Measurements from ENCODE around the gene ACOT11.

The ACOT11 gene

DNA sequence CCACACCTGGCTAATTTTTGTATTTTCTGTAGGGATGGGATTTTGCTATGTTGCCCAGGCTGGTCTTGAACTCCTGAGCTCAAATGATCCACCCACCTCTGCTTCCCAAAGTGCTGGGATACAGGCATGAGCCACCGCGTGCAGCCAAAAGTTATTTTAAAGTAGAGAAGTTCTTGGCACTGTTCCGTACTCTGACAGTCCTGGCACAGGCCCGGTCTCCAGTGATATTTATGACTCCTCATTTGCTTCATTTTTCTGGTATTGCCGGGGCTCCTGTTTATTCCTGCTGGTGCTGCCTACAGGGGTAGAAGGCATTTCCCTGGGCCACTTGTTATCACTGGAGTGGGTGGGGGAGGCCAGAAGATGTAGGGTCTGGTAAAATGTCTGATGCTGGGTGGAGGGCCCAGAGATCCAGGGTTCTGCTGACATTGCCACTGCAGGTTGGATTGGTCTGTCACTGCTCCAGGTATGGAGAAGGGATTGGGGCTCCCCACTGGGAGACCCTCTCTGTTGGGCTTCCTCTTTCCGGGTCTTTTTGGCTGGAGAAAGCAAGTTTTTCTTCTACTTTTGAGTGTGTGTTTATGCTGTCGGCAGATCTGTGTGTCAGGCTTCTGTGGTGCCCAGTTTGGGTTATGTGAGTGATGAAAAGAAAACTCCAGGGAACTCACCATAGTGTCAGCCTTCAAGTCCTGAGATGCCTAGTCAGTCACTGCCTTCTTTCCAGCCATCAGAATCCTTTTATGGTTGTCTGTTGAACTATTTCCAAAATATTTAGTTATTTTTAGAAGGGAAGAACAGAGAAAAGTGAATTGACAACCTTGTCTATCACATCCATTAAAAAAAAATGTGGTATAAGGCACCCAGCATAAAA is 98.0 kb downstream of the ACOT11 start:
- no peaks in the 10 kb centered on the region for H3K36me3 ChIP-seq (replicated peaks; ENCODE audit: insufficient read depth, low read length)
- DNase-seq = no peak

DNA sequence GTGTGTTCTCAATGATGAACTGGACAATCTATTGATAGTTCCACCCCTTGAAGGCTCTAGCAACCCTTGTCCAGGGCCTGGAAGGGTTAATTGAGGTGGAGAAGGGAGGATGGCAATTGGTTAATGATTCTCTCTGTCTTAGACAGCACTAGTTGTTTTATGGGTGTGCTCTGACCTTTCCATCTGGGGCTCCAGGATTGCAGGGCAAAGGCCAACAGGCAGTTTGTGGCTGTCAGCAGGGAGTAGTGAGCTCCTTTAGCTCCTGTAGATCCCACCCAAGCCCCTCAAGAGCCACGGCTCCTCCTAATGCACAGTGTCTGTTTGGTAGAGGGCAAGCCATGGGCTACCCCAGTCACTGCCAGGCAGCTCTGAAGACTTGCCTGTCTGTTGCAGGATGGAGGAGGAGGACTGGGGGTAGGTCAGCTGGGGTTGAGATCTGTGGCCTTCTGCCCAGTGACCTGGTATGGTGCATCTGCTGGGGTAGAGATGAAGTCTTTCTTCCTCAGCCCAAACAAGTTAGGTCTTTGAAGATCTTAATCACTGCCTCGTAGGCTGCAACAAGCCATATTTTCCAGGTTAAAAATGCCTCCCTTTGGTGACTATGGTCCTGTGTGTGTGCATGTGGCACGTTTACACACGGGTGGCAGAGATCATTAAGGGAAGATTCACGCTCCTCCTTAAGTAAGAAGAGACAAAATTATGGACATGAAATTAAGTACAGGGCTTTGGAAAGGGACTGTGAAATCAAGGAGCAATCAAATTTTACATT is 101.3 kb downstream of the ACOT11 start:
- no peaks in the 10 kb centered on the region for H3K9me3 ChIP-seq (replicated peaks; ENCODE audit: insufficient read depth, low read length)
- no peaks in the 10 kb centered on the region for H3K9me2 ChIP-seq (replicated peaks; ENCODE audit: insufficient read depth, low read length)
- H3K9ac ChIP-seq (ENCODE audit: low read length) = no peak overlapping the region
- no peak overlapping the region for H2AFZ ChIP-seq (ENCODE audit: low read length)
- H3K27ac ChIP-seq (ENCODE audit: low read length) = no peak overlapping the region
- no peaks in the 10 kb centered on the region for H3K27me3 ChIP-seq (replicated peaks; ENCODE audit: insufficient read depth, low read length)
- no peak overlapping the region for H3K4me2 ChIP-seq (ENCODE audit: low read depth, low read length)
- H3F3A ChIP-seq (ENCODE audit: insufficient read depth, low read length) = no peaks in the 10 kb centered on the region
- no peak overlapping the region for H3K4me3 ChIP-seq (ENCODE audit: low read length)
- TF ChIP-seq EZH2phosphoT487 (IDR thresholded peaks at IDR 0.05; ENCODE audit: low read length) = no peak
- TF ChIP-seq EZH2 (optimal IDR thresholded peaks at IDR 0.05; ENCODE audit: low read depth, low read length) = no peak
- no peak for TF ChIP-seq CTCF (IDR thresholded peaks at IDR 0.05; ENCODE audit: low read length)
- H3K79me2 ChIP-seq (ENCODE audit: low read length) = no peaks in the 10 kb centered on the region
- H3K4me1 ChIP-seq (ENCODE audit: low read length) = no peaks in the 10 kb centered on the region
- no peaks in the 10 kb centered on the region for H3K36me3 ChIP-seq (replicated peaks; ENCODE audit: insufficient read depth, low read length)
- no peaks in the 10 kb centered on the region for H4K20me1 ChIP-seq (ENCODE audit: insufficient read depth, low read length)
- DNase-seq = no peak

More for the DNA sequence above, 98.0 kb downstream of the ACOT11 start:
- no peak overlapping the region for H3K27ac ChIP-seq (ENCODE audit: low read length)
- no peaks in the 10 kb centered on the region for H3K4me1 ChIP-seq (ENCODE audit: low read length)
- H3K4me2 ChIP-seq (ENCODE audit: low read depth, low read length) = no peak overlapping the region
- no peak overlapping the region for H3K4me3 ChIP-seq (ENCODE audit: low read length)
- H3F3A ChIP-seq (ENCODE audit: insufficient read depth, low read length) = no peaks in the 10 kb centered on the region
- no peak overlapping the region for H2AFZ ChIP-seq (ENCODE audit: low read length)
- no peaks in the 10 kb centered on the region for H3K27me3 ChIP-seq (replicated peaks; ENCODE audit: insufficient read depth, low read length)
- no peak overlapping the region for H3K9ac ChIP-seq (ENCODE audit: low read length)
- no peaks in the 10 kb centered on the region for H3K9me3 ChIP-seq (replicated peaks; ENCODE audit: insufficient read depth, low read length)
- TF ChIP-seq EZH2phosphoT487 (IDR thresholded peaks at IDR 0.05; ENCODE audit: low read length) (no peak), EZH2 (optimal IDR thresholded peaks at IDR 0.05; ENCODE audit: low read depth, low read length) (no peak), CTCF (IDR thresholded peaks at IDR 0.05; ENCODE audit: low read length) (no peak)
- H4K20me1 ChIP-seq (ENCODE audit: insufficient read depth, low read length) = no peaks in the 10 kb centered on the region
- H3K9me2 ChIP-seq (replicated peaks; ENCODE audit: insufficient read depth, low read length) = no peaks in the 10 kb centered on the region
- H3K79me2 ChIP-seq (ENCODE audit: low read length) = no peaks in the 10 kb centered on the region

DNA sequence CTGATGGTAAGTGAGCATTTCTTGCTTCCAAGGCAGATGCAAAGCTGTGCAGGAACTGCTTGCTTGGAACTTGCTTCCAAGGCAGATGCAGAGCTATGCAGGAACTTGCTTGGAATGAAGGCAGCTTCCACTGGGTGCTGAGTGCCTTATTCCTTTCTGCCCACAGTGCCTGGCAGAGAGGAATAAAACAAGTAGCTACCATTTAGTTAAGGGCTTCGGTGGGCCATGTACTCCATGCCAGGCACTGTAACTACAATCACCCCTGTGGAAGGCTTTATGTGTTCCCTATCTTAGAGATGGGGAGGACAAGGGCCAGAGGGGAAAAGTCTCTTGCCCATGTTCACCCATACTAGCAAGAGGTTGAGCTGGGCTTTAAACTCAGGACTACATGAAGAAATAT is 101.9 kb downstream of the ACOT11 start:
- Histone ChIP-seq H3K27ac (ENCODE audit: low read length) (no peak overlapping the region), H3K27me3 (replicated peaks; ENCODE audit: insufficient read depth, low read length) (no peaks in the 10 kb centered on the region), H3K9me3 (replicated peaks; ENCODE audit: insufficient read depth, low read length) (no peaks in the 10 kb centered on the region), H3K4me2 (ENCODE audit: low read depth, low read length) (no peak overlapping the region), H3K9me2 (replicated peaks; ENCODE audit: insufficient read depth, low read length) (no peaks in the 10 kb centered on the region), H3K79me2 (ENCODE audit: low read length) (no peaks in the 10 kb centered on the region), H3F3A (ENCODE audit: insufficient read depth, low read length) (no peaks in the 10 kb centered on the region), H4K20me1 (ENCODE audit: insufficient read depth, low read length) (no peaks in the 10 kb centered on the region), H3K36me3 (replicated peaks; ENCODE audit: insufficient read depth, low read length) (no peaks in the 10 kb centered on the region), H3K4me1 (ENCODE audit: low read length) (no peaks in the 10 kb centered on the region), H3K9ac (ENCODE audit: low read length) (no peak overlapping the region), H3K4me3 (ENCODE audit: low read length) (no peak overlapping the region), H2AFZ (ENCODE audit: low read length) (no peak overlapping the region)
- TF ChIP-seq EZH2 (optimal IDR thresholded peaks at IDR 0.05; ENCODE audit: low read depth, low read length) = no peak
- TF ChIP-seq CTCF (IDR thresholded peaks at IDR 0.05; ENCODE audit: low read length) = no peak
- no peak for TF ChIP-seq EZH2phosphoT487 (IDR thresholded peaks at IDR 0.05; ENCODE audit: low read length)
- no peak for DNase-seq

All from MM.1S (cell line).